OCI-LY3 (cell line): Measurements from ENCODE around the gene IMPG1.

Experiments used
- EZH2phosphoT487 ChIP-seq: fragments of 200-600 bp; shearing (Covaris generic); IDR thresholded peaks from 2 replicates; pipeline ENCODE4 v1.6.1; 2018; ENCODE audit warnings: antibody characterized with exemption, mixed run types, low read depth
- TF ChIP-seq, protein P1 (sequence below): fragments of 200-600, 300-600 bp; sonication (generic); IDR thresholded peaks from 2 replicates; pipeline ENCODE4 v1.5.1; 2014; ENCODE audit warnings: antibody characterized with exemption, low read length, low read depth

DNA sequence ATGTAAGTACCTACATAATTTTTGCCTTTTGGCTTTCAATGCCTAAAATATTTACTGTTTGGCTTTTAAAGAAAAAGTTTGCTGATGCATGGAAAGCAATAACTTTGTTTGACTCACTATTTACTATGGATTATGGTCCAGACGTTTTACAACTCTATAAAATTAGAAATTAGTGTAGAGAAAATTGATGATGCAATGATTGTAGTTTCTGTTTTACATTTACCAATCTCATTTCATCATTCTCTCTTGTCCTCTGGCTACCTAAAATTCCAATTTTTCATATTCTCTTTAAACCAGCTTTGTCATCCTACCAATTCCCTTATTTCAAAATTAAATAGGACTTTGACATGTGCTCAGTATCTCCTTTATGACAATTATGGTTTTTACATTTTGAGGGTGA is 131.0 kb downstream of the IMPG1 start:
- TF ChIP-seq, protein P1, sequence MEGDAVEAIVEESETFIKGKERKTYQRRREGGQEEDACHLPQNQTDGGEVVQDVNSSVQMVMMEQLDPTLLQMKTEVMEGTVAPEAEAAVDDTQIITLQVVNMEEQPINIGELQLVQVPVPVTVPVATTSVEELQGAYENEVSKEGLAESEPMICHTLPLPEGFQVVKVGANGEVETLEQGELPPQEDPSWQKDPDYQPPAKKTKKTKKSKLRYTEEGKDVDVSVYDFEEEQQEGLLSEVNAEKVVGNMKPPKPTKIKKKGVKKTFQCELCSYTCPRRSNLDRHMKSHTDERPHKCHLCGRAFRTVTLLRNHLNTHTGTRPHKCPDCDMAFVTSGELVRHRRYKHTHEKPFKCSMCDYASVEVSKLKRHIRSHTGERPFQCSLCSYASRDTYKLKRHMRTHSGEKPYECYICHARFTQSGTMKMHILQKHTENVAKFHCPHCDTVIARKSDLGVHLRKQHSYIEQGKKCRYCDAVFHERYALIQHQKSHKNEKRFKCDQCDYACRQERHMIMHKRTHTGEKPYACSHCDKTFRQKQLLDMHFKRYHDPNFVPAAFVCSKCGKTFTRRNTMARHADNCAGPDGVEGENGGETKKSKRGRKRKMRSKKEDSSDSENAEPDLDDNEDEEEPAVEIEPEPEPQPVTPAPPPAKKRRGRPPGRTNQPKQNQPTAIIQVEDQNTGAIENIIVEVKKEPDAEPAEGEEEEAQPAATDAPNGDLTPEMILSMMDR: no peak
- no peak for TF ChIP-seq EZH2phosphoT487
